Measurements from ENCODE around the gene NINJ2.
A peak's percentile ranks its signal among the peaks of the same experiment; 100 is the strongest.

- no peak for TF ChIP-seq CREB1 (IDR thresholded peaks at IDR 0.05; ENCODE audit: low read depth)
- peak; percentile 83; the same call in 1 of the 3 replicates for TF ChIP-seq POU2F2 (IDR thresholded peaks at IDR 0.05; ENCODE audit: borderline replicate concordance, low read depth, low read length)
- no peak for TF ChIP-seq ZNF274 (IDR thresholded peaks at IDR 0.05; ENCODE audit: insufficient read depth, insufficient read length)
- TF ChIP-seq EZH2 (IDR thresholded peaks at IDR 0.05; ENCODE audit: borderline replicate concordance, control insufficient read depth, low read depth, low read length), result no peak
- no peak for TF ChIP-seq CTCF (IDR thresholded peaks at IDR 0.05 in 2 of 3, conservative IDR thresholded peaks at IDR 0.05 in 1 of 3; ENCODE audit: control insufficient read depth in 2 of 3, extremely low read depth in 1 of 3, insufficient read depth in 1 of 3, low read depth in 3 of 3, low read length in 3 of 3)
- no peak for TF ChIP-seq MYB (IDR thresholded peaks at IDR 0.05; ENCODE audit: borderline replicate concordance, low read depth, low read length)
- no peak for TF ChIP-seq RFX5 (IDR thresholded peaks at IDR 0.05; ENCODE audit: low read depth, low read length)
- no peak for TF ChIP-seq HDAC2 (IDR thresholded peaks at IDR 0.05)
- peak; percentile 30; the same call in 1 of the 2 replicates for TF ChIP-seq ZBTB33 (IDR thresholded peaks at IDR 0.05)
Observed at GRCh38 chr12:630656-631632, 32.3 kb downstream of the NINJ2 start.

Measured in GM12878 (cell line).